NT2/D1 (cell line): Measurements from ENCODE around the gene FAM241B.

Experiments
- SUZ12 ChIP-seq: IDR thresholded peaks from 2 replicates; pipeline ENCODE4 v1.6.1; 2011; ENCODE audit not compliant: insufficient read length, insufficient read depth; ENCODE audit errors: extremely low read depth
- YY1 ChIP-seq: IDR thresholded peaks from 2 replicates; pipeline ENCODE4 v1.6.1; 2011; ENCODE audit not compliant: insufficient read length, insufficient read depth
- ZNF274 ChIP-seq: IDR thresholded peaks from 2 replicates; pipeline ENCODE4 v1.6.1; 2011; ENCODE audit warnings: mild to moderate bottlenecking, low read depth, low read length

GRCh38 chr10:69646185-69647060, 16.4 kb downstream of the FAM241B start:
- no peak for TF ChIP-seq YY1
- TF ChIP-seq ZNF274 = no peak
- no peak for TF ChIP-seq SUZ12
